WTC11 (cell line): ENCODE measurements around the gene CPNE6. TPM values are rescaled to one million over a fixed set of nuclear protein-coding genes. Genes with fewer than 3 reads are reported as not detected.

ENCODE experiments used
- ATAC-seq: fragments of 200-7000 bp; cut with Tn5 transposase; 2 replicates; pipeline ENCODE4 v1.10.0; 2021; ENCODE audit warnings: mild to moderate bottlenecking, moderate library complexity
- CTCF ChIA-PET: fragments of 300-600 bp; sonication (Branson Sonifier 250); formaldehyde crosslinking; loops from one replicate; lab custom pipeline; 2021; ENCODE audit warnings: antibody characterized with exemption; lab: Charles Lee
- POLR2A ChIA-PET: fragments of 350-600 bp; sonication (Branson Sonifier 250); formaldehyde crosslinking; loops from one replicate; lab custom pipeline; 2021; ENCODE audit warnings: antibody characterized with exemption; lab: Charles Lee
- DNase-seq: peaks from one replicate; pipeline ENCODE4 v3.0.0; 2021; ENCODE audit warnings: low spot score
- H3K27ac Mint-ChIP-seq: 2 replicates; pipeline ENCODE4 v1.8.0; 2021; ENCODE audit warnings: mixed read lengths
- H3K27me3 Mint-ChIP-seq: 2 replicates; pipeline ENCODE4 v1.8.0; 2021; ENCODE audit warnings: low read depth, mild to moderate bottlenecking, moderate library complexity, mixed read lengths
- H3K36me3 Mint-ChIP-seq: 2 replicates; pipeline ENCODE4 v1.8.0; 2021; ENCODE audit warnings: mixed read lengths
- H3K4me1 Mint-ChIP-seq: 2 replicates; pipeline ENCODE4 v1.8.0; 2022; ENCODE audit warnings: mixed read lengths
- H3K4me3 Mint-ChIP-seq: 2 replicates; pipeline ENCODE4 v1.8.0; 2021; ENCODE audit warnings: mild to moderate bottlenecking, moderate library complexity, mixed read lengths
- H3K9me3 Mint-ChIP-seq: 2 replicates; pipeline ENCODE4 v1.8.0; 2021; ENCODE audit warnings: mixed read lengths
- E2F4 ChIP-seq: sonication (generic); formaldehyde crosslinking; IDR thresholded peaks from 2 replicates; pipeline ENCODE4 v1.8.1; 2022; ENCODE audit warnings: low read depth, mild to moderate bottlenecking, moderate library complexity, missing genetic modification reagents, borderline replicate concordance
- ERG ChIP-seq: fragments of 250-450 bp; sonication (Bioruptor Pico); IDR thresholded peaks from 2 replicates; pipeline ENCODE4 v1.8.0; 2021; ENCODE audit warnings: mild to moderate bottlenecking
- ESRRA ChIP-seq: sonication (generic); formaldehyde crosslinking; IDR thresholded peaks from 2 replicates; pipeline ENCODE4 v1.8.1; 2022; ENCODE audit warnings: mild to moderate bottlenecking, missing genetic modification reagents, borderline replicate concordance
- FOXK1 ChIP-seq: sonication (generic); formaldehyde crosslinking; IDR thresholded peaks from 2 replicates; pipeline ENCODE4 v1.8.0; 2022; ENCODE audit warnings: mild to moderate bottlenecking, moderate library complexity, missing genetic modification reagents
- JAZF1 ChIP-seq: fragments of 250-450 bp; sonication (Bioruptor Pico); IDR thresholded peaks from 2 replicates; pipeline ENCODE4 v1.9.0; 2021; ENCODE audit warnings: moderate library complexity, mild to moderate bottlenecking, inconsistent platforms
- MLX ChIP-seq: sonication (generic); formaldehyde crosslinking; IDR thresholded peaks from 2 replicates; pipeline ENCODE4 v1.8.1; 2023; ENCODE audit warnings: mild to moderate bottlenecking, missing genetic modification reagents, moderate library complexity
- NFYB ChIP-seq: sonication (generic); formaldehyde crosslinking; conservative IDR thresholded peaks from 2 replicates; pipeline ENCODE4 v1.8.0; 2022; ENCODE audit warnings: low read depth, missing genetic modification reagents
- NR2C2 ChIP-seq: sonication (generic); formaldehyde crosslinking; IDR thresholded peaks from 2 replicates; pipeline ENCODE4 v1.8.0; 2022; ENCODE audit warnings: mild to moderate bottlenecking, missing genetic modification reagents
- PRRX2 ChIP-seq: fragments of 250-450 bp; sonication (Bioruptor Pico); IDR thresholded peaks from 2 replicates; pipeline ENCODE4 v1.8.0; 2021; ENCODE audit warnings: mild to moderate bottlenecking
- TCF7 ChIP-seq: sonication (generic); formaldehyde crosslinking; IDR thresholded peaks from 2 replicates; pipeline ENCODE4 v1.8.0; 2022; ENCODE audit warnings: mild to moderate bottlenecking, low read depth, missing genetic modification reagents, moderate library complexity
- TEAD1 ChIP-seq: sonication (generic); formaldehyde crosslinking; IDR thresholded peaks from 2 replicates; pipeline ENCODE4 v1.8.0; 2022; ENCODE audit warnings: mild to moderate bottlenecking, missing genetic modification reagents
- USF2 ChIP-seq: sonication (generic); formaldehyde crosslinking; IDR thresholded peaks from 2 replicates; pipeline ENCODE4 v1.8.1; 2023; ENCODE audit warnings: mild to moderate bottlenecking, missing genetic modification reagents, moderate library complexity
- ZNF232 ChIP-seq: sonication (generic); formaldehyde crosslinking; IDR thresholded peaks from 2 replicates; pipeline ENCODE4 v1.8.0; 2022; ENCODE audit warnings: mild to moderate bottlenecking, missing genetic modification reagents
- ZNF263 ChIP-seq: sonication (generic); formaldehyde crosslinking; IDR thresholded peaks from 2 replicates; pipeline ENCODE4 v1.8.1; 2022; ENCODE audit warnings: low read depth, mild to moderate bottlenecking, moderate library complexity, missing genetic modification reagents
- ZNF317 ChIP-seq: sonication (generic); formaldehyde crosslinking; IDR thresholded peaks from 2 replicates; pipeline ENCODE4 v1.8.1; 2023; ENCODE audit warnings: low read depth, mild to moderate bottlenecking, moderate library complexity, missing genetic modification reagents, borderline replicate concordance
- ZNF423 ChIP-seq: fragments of 250-450 bp; sonication (Bioruptor Pico); IDR thresholded peaks from 2 replicates; pipeline ENCODE4 v2.1.2; 2022; ENCODE audit warnings: mild to moderate bottlenecking, moderate library complexity
- ZNF425 ChIP-seq: fragments of 250-450 bp; sonication (Bioruptor Pico); conservative IDR thresholded peaks from 2 replicates; pipeline ENCODE4 v1.9.0; 2021; ENCODE audit warnings: mild to moderate bottlenecking
- ZNF512 ChIP-seq: sonication (generic); formaldehyde crosslinking; IDR thresholded peaks from 2 replicates; pipeline ENCODE4 v1.8.1; 2022; ENCODE audit warnings: missing genetic modification reagents, borderline replicate concordance
- total RNA-seq: library from RNA; stranded (reverse); gene quantifications from 3 replicates; pipeline ENCODE4 v1.2.3, GENCODE V29; 2021
- TF ChIP-seq, protein P1 (sequence below): sonication (generic); formaldehyde crosslinking; IDR thresholded peaks from 2 replicates; pipeline ENCODE4 v1.8.0; 2022; ENCODE audit warnings: mild to moderate bottlenecking, missing genetic modification reagents
- TF ChIP-seq, protein P2 (sequence below): sonication (generic); formaldehyde crosslinking; IDR thresholded peaks from 2 replicates; pipeline ENCODE4 v1.8.1; 2022; ENCODE audit warnings: mild to moderate bottlenecking, moderate library complexity, missing genetic modification reagents

CPNE6 gene
- total RNA-seq, 1 experiment from 2014 or later, result not detected

DNA sequence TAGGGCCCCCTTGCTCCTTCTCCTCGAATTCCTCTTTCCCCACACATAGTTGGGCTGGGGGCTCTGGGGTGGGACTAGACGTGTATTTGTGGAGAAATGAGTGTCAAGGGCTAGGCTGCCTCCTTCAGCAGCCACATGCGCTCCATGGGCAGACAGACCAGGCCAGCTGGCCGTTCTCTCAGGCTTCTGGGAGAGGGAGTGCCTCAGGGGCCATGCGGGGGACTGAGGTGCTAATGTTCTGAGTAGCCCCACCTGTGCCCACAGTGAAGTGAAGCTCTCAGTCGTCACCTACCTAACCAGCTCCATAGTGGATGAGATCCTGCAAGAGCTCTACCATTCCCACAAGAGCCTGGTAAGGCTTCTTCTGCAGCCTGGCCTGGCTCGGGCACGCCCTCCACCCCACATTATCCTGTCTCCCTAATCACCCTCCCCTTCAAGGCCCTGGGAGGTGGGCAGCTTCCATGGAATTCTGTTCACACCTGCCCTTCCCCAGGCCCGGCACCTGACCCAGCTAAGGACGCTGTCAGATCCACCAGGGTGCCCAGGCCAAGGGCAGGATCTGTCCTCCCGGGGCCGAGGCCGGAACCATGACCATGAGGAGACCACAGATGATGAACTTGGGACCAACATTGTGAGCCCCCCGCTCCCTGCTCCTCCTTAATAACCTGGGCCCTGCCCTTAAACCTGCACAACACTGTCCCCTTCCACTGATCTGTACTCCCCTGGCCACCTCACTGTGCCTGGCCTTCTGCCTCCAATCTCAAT is 9.0 kb upstream of the CPNE6 start (continued):
- TF ChIP-seq ZNF512 (CRISPR knock-in tag) (no peak), NFYB (CRISPR knock-in tag) (no peak), PRRX2 (no peak), ZNF423 (CRISPR knock-in tag) (no peak), MLX (CRISPR knock-in tag) (no peak), E2F4 (CRISPR knock-in tag) (no peak), NR2C2 (CRISPR knock-in tag) (no peak)
- TF ChIP-seq, protein P1, sequence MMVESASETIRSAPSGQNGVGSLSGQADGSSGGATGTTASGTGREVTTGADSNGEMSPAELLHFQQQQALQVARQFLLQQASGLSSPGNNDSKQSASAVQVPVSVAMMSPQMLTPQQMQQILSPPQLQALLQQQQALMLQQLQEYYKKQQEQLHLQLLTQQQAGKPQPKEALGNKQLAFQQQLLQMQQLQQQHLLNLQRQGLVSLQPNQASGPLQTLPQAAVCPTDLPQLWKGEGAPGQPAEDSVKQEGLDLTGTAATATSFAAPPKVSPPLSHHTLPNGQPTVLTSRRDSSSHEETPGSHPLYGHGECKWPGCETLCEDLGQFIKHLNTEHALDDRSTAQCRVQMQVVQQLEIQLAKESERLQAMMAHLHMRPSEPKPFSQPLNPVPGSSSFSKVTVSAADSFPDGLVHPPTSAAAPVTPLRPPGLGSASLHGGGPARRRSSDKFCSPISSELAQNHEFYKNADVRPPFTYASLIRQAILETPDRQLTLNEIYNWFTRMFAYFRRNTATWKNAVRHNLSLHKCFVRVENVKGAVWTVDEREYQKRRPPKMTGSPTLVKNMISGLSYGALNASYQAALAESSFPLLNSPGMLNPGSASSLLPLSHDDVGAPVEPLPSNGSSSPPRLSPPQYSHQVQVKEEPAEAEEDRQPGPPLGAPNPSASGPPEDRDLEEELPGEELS (CRISPR knock-in tag), result no peak

- peaks cover 6% of the 10 kb centered on the region for H3K4me1 Mint-ChIP-seq
- no peak overlapping the region for H3K27ac Mint-ChIP-seq
- no peak overlapping the region for H3K4me3 Mint-ChIP-seq
- no peaks in the 10 kb centered on the region for H3K36me3 Mint-ChIP-seq
- H3K27me3 Mint-ChIP-seq, result no peaks in the 10 kb centered on the region
- DNase-seq (no peak), ATAC-seq (no peak)
- no peak for TF ChIP-seq ZNF263 (CRISPR knock-in tag)
- TF ChIP-seq USF2 (CRISPR knock-in tag), result no peak
- TF ChIP-seq JAZF1 (CRISPR knock-in tag), result no peak
- TF ChIP-seq FOXK1 (CRISPR knock-in tag), result no peak
- no peak for TF ChIP-seq ZNF232 (CRISPR knock-in tag)
- no peak for TF ChIP-seq ZNF425 (CRISPR knock-in tag)
- TF ChIP-seq MLX (CRISPR knock-in tag), result no peak
- no peak for TF ChIP-seq ESRRA
- TF ChIP-seq ZNF317 (CRISPR knock-in tag), result no peak
- TF ChIP-seq TCF7, result no peak
- TF ChIP-seq TEAD1, result no peak
- TF ChIP-seq ERG (CRISPR knock-in tag), result no peak
- TF ChIP-seq, protein P2, sequence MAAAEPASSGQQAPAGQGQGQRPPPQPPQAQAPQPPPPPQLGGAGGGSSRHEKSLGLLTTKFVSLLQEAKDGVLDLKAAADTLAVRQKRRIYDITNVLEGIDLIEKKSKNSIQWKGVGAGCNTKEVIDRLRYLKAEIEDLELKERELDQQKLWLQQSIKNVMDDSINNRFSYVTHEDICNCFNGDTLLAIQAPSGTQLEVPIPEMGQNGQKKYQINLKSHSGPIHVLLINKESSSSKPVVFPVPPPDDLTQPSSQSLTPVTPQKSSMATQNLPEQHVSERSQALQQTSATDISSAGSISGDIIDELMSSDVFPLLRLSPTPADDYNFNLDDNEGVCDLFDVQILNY, result no peak
- POLR2A ChIA-PET, result no interaction called here
- H3K9me3 Mint-ChIP-seq, result no peaks in the 10 kb centered on the region
- CTCF ChIA-PET, result interaction anchor here (0.5 to 6.0 kb wide), 3 partner anchors 29 to 60 kb away, joined by 3 to 27 read pairs (median 3); no protein-coding TSS in a partner anchor
Measured at GRCh38 chr14:24063263-24063836, 8.0 kb upstream of the CPNE6 start.
